Right kidney (tissue), 1 donor: ENCODE measurements around the gene PDGFD.

ENCODE experiments used
- DNase-seq: peaks from one replicate; pipeline ENCODE4 v3.0.0-alpha.2; 2016

PDGFD gene

DNA sequence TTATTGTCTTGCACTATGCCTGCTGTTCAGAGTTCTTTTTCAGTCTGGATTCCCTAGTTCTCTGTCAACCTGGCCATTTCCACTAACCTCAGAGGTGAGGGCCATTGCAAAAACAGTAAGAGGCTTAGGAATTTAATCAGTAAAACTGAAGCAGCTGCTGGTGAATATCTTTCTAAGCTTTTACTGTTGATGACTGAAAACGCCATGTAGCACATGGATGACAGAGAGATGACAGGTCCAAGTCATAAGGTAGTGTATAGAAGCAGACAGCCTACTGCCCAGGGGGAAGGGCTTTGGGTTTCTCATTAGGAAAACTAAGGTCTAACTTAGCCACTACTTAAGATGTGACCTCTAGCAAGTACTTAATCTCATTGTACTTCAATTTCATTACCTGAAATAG is 280.1 kb downstream of the PDGFD start:
- no peak for DNase-seq

DNA sequence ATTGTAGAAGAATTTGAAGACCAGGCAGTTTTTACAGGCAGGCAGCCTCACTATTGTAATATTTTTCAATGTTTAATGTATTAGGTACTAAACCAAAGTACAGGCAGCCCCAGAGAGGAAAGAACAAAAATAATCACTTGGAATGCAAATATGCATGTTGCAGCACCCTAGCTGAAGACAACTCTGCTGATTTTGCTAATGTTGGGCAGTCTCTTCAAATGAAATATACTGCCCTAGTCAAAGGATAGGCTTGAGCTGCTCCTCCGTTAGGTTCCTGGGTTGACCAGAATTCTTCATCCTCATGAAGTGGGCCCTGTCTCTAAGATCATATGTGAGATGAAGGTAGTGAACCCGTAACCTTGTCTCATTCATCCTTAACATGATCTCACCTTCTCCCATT is 280.7 kb downstream of the PDGFD start:
- no peak for DNase-seq

DNA sequence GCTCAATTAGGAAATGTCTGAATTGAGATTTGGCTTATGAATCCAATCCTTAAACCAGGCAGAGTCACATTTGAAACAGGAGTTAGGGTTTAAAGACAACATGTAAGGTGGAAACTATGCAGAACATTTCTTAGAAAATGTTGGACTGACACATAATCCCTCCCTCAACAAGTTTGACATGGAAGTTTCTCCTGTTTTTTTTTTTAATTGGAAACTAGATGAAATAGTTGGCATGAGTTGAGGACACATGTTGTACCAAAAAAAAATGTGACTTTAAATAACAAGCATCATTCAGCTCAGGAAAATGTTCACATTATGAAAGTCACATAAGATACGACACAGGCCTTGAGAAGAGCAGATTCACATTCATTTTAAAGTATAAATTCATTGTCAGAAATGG is 282.4 kb downstream of the PDGFD start:
- DNase-seq, result no peak

DNA sequence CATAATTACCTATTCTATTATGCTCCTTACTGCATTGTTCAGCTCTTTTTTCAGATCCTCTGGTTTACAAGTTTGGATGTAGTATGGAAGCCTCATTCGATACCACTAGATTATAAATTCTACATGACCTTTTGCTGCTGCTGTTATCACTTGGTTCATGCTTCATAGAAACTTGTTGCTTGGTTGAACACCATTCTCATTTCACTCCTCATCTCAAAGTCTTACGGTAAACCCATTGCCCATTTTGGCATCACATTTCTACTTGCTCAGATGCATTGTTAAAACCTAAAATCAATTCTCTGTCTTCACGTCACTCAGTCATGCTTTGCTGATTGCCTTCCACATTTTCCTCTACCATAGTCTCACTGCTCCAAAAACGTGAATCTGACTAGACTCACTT is 283.0 kb downstream of the PDGFD start:
- no peak for DNase-seq

DNA sequence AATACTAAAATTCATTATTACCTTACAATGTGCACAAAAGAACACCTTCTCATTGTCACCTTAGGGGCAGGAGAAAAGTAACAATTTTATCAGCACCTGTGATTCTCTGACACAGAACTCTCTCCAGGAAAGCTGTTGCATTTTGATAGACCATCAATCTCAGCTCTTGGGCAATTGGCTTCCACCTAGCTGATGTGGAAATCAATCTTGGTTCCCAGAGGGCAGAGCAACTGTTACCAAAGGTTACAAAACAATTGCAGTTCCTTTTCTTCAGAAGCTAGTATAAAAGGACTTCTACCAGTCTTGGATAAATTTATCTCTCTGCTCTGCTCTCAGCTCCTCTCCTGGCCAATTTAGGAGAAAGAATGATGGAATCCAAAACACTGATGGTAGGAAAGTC is 285.3 kb downstream of the PDGFD start:
- no peak for DNase-seq

DNA sequence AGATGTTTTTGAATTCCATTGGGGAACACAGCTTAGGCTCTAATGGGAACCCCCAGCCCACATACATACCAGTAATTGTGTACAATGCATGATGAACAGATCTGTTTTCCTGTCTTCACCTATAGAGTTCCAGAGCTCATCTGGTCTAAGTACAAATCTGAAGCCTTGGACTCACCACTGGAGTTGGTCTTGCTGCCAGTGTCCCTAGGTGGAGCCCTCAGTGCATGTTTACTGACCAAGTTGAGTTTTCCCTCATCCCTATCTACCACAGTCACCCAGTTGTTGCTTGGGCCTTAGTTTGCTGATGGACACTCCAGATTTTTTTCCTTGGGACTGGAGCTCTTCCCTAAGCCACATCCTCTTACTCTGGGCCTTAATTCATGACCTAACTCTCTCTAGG is 286.7 kb downstream of the PDGFD start:
- DNase-seq, result no peak

DNA sequence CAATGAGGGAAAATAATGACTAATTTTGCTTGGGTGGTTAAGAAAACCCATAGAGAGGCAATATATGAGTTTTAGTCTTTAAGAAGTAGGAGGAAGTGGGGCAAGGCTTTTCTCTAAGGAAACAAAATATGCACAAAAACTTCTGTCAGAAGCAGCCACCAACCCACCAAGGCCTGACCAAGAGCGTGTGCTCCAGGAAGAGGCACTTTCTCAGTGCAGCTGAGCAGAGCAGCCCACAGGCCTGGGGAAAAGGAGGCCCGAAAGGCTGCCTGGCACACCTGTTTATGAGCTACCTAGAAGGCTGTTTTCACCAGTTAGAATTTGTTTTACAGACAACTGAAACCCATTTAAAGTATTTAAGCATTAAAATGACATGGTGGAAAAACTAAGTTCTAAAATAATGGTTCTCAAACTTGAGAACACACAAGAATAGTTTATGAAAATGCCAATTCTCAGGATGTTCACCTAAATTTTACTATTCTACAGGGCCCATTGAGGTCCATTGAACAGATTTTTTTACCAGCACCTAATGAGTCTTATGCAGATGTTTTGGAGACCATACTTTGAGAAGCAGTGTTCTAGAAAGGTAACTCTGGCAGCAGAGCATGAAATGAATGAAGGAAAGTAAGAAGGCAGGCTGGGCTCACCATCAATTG is 288.0 kb downstream of the PDGFD start:
- DNase-seq, result no peak

DNA sequence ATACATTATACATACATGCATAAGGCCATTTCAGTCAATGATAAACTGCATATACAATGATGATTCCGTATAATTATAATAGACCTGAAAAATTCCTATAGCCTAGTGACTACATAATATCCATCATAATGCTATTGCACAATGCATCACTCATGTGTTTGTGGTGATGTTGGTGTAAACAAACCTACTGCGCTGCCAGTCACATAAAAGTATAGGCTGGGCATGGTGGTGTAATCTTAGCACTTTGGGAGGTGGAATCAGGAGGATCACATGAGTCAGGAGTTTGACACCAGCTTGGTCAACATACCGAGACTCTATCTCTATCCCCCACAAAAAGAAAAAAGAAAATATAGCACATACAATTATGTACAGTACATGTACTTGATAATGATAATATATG is 291.2 kb downstream of the PDGFD start:
- DNase-seq, result no peak

DNA sequence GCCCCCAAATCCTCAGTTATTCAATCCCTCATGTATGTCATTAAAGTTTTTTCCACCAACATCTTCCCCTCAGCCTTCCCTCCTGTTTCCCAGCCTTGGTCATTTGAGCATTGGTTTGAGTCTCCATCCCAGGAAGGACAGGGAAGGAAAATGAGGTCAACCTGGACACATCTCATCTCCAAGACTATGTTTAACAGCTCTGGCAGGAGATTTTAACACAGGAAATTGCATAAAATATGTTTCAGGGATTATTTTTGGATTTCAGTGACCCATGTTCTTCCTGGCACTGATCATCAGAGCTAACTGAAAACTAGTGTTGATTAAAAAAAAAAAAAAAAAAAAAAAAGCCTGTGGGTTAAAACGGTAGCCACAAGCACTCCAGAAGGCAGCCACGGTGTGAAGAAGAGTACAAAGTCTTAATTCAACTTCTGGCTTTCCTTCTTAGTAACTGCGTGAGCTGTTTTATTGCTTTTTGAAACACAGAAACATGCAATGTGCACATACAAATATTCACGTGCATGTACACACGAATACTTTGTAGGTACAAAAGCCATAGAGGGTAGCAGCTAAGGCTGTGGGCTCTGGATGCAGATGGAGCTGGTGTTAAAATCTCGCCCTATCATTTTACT is 291.9 kb downstream of the PDGFD start:
- no peak for DNase-seq

DNA sequence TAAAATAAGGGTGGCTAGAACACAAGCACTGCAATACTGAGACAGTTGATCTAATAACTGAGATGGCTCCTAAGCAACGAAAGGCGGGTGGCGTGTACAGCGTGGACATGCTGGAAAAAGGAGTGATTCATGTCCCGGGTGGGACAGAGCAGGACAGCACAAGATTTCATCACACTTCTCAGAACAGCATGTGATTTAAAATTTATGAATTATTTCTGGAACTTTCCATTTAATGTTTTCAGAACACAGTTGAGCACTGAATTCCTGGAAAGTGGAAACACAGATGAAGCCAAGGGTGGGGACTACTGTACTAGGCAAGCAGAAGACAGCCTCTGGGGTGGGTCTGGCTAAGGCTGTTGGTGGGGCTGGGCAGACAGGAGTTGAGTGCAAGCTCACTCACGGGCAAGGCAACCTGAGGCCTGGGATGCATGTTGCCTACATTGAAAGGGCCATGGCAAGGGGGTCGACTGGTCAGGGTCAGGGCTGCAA is 293.1 kb downstream of the PDGFD start:
- no peak for DNase-seq

DNA sequence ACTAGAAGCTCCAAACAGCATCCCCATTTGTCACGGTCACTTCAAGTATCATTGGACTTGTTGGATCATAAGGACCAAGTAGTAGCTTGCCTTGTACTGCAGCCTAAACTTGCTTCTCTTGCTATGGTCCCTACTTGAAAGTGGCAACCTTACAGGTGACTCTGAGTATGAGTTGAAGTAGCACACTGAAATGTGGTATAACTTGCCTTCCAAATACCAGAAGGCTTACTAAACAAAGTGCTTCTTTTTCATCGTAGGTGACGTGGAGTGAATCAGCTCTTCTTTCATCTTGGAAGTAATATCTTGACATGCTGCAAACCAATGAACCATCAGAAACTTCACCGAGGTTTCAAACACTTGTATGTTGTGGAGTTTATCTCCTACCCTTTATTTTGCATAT is 296.5 kb downstream of the PDGFD start:
- no peak for DNase-seq

DNA sequence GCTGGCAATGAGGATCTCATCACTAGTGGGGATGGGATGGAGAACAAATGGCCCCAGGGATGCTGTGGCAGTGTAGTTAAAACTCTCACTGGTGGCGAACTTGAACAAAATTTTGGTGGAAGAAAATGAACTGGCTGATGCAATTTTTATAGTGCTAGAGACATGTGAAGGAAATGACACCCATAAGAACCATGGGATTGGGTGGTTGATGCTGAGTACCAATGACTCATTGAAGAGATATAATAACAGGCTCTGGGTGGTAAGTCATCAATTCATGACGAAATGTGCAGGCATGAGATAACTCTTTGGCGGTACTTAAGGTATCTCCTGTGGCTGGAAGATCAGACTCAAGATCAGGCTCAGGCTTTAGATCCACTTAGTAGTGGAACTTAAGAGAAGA is 300.4 kb downstream of the PDGFD start:
- DNase-seq, result no peak

DNA sequence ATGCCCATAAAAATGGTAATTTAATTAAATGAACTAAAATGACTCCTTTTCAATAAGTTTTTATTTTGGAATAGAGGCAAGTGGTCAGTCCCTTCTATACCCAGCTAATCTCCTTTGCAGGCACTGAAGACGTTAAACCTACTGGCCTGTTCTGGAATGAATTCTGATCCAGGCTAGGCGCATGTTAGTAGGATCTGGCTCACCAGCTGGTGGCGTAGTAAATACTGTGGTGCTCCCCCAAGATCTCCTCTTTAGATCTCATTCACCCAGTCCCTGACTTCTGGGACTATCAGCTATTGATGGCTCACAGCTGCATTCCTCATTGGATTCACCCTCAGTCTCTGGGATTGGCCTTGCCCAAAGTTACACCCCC is 301.2 kb downstream of the PDGFD start:
- no peak for DNase-seq

DNA sequence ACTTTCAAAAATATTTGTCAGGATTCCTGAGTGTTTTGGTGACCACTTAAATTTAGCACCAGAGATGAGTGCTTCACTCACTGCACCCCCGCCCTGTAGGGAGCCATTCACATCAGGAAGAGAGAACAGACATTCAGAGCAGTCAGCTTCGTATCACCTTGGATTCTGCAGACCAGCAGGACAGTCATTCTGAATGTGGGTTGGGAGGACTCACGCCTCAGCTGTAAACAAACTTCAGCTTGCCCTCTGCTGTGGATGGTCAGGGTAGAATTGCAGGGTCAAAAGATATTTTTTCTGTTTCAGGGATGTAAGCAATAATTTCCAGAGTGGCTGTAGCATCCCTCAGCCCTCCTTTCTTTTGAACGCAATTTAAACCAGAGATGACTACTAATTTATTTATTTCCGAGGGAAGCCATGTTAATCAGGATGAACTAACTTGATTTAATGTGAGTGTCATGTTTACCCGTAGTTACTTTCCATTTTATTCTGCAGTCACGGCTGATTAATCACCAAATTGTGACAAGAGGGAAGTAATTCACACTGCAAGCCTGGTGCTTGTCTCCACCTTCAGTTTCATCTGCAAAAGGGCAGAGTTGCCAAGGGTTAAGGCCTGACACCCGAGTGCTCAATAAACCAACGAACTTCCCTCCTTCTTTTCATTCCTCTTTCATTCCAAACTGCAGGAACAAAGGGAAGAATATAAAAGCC is 301.7 kb downstream of the PDGFD start:
- no peak for DNase-seq
